T-helper 22 cell (primary cell): ENCODE measurements around the gene TRPM4.
"Not testable (repeated sequence)": the region's sequence is repeated elsewhere in the genome, so short reads cannot be mapped to it uniquely, and the experiment has no call there.

Experiments used
- DNase-seq: peaks from one replicate; pipeline ENCODE4 v3.0.0-alpha.2; 2020; ENCODE audit warnings: low read depth

The TRPM4 gene

DNA sequence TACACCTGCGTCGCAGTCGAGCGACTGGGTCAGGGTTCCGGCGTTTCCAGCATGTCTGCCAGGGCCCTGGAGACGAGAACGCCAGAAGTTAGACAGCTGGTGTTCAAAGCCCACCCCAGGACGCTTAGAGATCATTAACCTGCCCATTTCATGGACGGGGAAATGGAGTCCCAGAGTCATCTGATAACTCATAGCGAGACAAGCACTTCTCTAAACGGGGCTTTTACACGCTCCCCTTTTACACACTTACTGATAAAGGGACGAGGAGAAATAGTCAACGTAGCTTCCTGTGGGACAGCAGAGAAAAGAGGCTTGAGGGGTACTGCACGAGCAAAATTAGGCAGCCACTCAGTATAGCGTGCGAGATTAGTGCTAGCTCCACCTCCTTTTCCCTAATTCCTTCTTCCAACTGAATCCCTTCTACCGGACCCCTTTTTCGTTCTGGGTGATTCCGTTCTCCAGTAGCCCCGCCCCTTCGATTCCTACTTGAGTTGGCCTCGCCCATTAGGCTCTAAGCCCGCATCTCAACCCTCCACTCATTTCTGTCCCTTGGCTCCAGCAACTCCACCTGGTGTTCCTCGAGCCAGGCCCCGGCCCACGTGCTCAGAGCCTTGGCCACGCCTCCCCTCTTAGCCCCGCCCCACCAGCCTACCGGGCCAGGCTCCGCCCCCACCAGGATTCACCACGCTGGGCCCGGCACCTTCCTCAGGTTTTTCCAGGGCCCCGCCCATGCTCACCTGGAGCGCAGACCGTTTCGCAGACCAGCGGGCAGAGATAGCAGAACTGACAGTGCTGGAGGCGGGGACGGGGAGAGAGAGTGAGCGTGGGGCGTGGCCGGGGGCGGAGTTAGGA, 6.1 kb upstream of the TRPM4 start:
- DNase-seq: no peak

GRCh38 chr19:49152119-49152550, 5.5 kb upstream of the TRPM4 start:
- no peak for DNase-seq

DNA sequence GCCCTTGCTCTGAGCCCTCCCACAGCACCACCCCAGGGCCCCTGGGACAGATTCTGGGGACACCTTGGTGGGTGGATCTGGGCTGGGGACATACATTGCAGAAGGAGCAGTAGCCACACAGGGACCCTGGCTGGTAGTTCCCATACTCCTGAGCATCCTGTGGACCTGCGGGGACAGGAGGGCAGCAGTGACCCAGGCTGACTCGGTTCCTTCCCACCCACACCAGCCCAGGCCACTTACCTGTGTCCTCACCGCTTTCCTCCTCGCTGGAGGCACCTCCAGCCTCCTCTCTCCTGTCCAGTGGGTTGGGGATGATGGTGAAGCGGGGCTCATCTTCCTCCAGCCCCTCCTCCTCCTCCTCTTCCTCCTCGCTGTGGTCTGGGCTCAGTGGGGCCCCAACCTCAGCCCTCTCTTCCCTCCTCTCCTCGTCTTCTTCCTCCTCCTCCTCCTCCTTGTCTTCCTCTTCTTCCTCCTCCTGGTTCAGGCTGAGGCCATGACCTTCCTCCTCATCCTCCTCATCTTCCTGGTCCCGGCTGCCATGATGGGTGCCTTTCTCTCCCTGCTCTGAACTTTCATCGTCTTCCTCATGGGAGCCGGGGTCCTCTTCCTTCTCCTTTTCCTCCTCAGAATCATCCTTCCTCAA, 4.3 kb upstream of the TRPM4 start:
- no peak for DNase-seq

DNA sequence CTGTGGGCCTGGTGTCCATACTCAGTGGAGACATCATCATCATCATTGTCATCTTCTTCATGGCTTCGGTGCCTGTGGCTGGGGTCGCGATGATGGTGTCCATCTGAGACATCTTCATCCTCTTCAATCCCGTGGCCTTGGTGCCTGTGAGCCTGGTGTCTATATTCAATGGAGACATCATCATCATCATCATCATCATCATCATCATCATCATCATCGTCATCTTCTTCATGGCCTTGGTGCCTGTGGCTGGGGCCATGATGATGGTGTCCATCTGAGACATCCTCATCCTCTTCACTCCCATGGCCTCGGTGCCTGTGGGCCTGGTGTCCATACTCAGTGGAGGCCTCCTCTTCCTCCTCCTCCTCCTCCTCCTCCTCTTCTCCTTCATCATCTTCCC, 3.3 kb upstream of the TRPM4 start:
- no peak for DNase-seq

DNA sequence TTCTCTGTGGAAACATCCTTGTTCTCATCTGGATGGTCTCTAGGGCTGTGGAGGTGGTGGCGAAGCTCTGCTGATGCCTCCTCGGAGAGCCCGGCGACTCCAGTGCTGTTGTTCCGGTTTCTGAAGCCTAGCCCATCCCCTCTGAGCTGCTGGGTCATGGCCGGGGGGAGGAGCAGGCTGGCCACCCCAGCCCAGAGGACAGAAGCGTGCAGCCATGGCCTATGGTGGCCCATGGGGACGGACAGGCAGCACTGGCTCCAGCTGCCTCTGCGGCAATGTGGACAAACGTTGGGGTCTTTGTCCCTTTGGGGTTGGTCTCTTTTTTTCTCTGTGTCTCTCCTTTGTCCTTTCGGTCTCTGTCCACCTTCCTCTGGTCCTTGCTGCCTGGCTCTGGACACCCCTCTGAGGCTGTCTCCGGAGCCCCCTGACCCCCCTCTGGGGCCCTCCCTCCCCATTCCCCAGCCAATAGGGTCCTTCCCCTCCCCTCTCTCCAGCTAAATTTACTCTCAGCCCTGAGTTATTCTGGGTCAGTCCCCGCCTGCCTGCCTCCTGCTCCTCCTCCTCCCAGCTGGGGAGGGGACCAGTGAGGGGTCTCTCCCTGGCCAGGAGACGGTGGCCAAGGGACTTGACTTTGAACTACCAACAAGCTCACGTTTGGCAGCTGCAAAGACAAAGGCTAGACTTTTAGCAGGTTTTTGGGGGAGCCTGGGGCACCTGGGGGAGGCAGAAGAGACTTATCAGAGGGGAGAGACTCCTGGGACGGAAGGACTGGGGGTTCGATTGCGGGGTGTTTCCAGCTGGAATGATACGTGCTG, 2.4 kb upstream of the TRPM4 start, which contains the start of gene HRC:
TSS of gene HRC (minus strand) at position 392 of the 815 bp plus-strand sequence. CDS start at position 233, 159 bp downstream.
- no peak for DNase-seq

DNA sequence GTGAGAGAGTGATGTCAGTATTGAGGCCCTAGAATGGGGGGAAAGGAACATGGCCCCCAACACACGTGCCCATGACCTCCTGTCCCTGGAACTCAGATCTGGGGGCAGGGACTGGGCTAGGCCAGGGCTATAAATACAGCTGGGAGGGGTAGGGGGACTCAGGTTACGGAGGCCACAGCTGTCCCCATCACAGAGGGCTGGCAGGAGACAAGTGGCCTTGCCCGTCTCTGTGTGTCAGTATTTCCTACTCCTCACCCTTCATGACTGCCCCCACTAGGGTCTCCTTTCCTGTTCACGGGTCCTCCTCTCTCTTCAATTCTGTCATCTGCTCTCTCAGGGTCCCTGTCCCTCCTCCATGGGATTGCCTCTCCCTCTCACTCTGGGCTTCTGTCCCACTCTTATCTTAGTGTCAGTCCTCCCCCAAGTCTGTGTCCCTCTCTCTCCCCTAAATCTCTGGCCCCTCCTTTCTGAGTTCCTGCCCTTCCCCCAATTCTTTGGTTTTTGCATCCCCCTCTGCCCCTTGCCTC, 1.7 kb upstream of the TRPM4 start:
- no peak for DNase-seq

DNA sequence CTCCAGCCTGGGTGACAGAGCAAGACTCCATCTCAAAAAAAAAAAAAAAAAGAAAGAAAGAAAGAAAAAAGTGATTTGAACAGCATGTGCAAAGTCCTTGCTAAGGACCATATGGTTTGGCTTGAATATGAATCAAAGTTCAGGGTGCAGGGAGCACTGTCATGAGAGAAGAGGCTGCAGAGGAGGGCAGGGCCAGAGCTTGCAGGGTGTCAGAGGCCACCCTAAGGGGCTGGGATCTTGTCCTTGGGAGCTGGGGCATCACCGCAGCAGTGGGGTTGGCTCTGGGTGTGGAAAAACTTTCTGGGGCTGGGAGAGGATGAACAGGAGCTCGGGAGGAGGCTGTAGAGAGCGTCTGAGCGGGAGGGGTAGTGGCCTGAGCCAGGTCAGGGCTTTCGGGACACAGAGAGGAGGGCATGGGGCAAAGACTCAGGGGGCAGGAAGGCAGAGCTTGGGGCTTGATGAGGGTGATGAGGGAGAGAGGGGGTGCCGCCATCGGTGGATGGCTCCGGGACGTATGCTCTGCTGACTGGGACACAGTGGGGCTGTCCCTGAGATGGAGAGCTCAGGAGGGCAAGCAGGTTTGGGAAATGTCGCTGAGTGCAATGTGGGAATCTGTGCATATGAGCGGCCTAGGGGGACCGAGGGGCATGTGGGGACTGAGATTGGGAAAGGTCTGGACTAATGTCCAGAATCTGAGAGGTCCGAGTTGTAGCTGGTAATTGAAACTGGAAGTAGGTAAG, 3.0 kb downstream of the TRPM4 start:
- DNase-seq: no peak

DNA sequence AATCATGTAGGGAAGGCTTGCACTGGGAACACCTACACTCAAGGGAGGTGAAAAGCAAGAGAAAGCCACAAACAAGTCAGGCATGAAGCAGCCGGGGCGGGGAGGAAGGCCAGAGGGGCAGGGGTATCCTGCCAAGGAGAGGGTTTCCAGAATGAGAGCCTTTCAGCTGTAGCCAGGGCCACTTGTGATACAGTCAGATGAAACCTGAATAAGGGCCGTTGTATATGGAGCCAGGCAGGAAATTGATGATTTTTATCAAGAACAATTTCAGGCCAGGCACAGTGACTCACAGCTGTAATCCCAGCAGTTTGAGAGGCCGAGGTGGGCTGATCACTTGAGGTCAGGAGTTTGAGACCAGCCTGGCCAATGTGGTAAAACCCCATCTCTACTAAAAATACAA, 4.4 kb downstream of the TRPM4 start:
- no peak for DNase-seq

- DNase-seq: no peak
These were observed 7.6 kb downstream of the TRPM4 start for GRCh38 chr19:49165111-49165750.

DNA sequence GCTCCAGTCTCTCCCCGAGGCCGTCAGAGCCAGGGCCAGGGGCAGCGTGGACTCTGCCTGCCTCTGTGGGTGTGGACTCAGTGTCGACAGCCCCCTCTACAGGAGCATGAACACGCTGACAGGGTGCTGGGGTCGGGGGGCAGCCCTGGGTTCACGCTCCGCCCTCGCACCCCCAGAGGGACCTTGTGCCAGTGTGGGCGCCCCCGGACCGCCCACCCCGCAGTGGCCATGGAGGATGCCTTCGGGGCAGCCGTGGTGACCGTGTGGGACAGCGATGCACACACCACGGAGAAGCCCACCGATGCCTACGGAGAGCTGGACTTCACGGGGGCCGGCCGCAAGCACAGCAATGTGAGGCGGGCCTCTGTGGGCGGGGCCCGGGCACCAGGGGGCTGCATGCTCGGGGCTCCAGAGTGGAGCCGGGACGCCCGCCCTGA, 8.3 kb downstream of the TRPM4 start:
- DNase-seq: no peak

- no peak for DNase-seq
These were observed 10.3 kb downstream of the TRPM4 start for GRCh38 chr19:49167857-49168409.

GRCh38 chr19:49168421-49168820, 10.8 kb downstream of the TRPM4 start:
- no peak for DNase-seq

GRCh38 chr19:49173198-49173597, 15.6 kb downstream of the TRPM4 start:
- no peak for DNase-seq

DNA sequence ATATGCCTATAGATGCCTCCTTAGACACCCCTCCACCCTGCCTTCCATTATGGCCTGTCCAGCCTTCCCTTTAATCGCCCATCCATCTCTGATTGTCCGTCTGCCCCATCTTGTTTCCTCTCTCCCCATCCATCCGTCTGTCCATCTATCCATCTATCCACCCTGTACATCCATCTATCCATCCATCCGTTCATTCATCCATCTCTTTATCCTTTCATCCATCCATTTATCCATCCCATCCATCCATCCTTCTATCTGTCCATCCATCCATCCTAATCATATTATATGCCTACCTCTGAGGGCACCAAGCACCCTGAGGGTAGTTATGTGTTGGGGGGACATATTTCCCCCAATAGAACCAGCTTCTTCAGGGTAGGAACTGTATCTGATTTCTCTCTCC, 23.1 kb downstream of the TRPM4 start:
- no peak for DNase-seq

DNA sequence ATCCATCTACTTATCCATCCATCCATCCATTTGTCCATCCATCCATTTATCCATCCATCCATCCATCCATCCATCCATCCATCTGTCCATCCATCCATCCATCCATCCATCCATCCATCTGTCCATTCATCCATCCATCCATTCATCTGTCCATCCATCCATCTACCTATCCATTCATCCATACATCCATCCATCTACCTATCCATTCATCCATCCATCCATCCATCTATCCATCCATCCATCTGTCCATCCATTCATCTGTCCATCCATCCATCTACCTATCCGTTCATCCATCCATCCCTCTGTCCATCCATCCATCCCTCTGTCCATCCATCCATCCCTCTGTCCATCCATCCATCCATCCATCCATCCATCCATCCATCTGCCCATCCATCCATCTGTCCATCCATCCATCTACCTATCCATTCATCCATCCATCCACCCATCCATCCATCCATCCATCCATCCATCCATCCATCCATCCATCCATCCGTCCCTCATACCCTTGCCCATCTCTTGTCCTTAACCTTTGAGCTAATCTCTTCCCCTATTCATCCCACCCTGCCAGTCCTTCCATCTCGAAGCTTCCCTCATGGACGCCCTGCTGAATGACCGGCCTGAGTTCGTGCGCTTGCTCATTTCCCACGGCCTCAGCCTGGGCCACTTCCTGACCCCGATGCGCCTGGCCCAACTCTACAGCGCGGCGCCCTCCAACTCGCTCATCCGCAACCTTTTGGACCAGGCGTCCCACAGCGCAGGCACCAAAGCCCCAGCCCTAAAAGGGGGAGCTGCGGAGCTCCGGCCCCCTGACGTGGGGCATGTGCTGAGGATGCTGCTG, 24.6 kb downstream of the TRPM4 start:
- not testable (repeated sequence) for DNase-seq

DNA sequence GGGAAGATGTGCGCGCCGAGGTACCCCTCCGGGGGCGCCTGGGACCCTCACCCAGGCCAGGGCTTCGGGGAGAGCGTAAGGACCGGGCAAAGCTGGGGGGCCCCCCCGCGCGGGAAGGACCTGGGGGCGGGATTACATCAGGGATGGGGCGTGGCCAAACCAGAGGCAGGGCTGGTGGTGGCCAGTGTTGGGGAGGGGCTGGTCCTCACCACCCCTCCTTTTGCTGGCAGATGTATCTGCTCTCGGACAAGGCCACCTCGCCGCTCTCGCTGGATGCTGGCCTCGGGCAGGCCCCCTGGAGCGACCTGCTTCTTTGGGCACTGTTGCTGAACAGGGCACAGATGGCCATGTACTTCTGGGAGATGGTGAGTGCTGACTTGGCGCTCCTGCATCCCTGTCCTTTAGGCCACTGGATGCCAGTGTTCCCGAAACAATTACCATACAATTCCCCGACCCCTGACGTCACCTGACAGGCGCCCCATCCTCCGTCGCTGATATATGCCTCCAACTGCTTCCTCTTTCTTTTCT, 25.3 kb downstream of the TRPM4 start:
- DNase-seq: no peak

DNA sequence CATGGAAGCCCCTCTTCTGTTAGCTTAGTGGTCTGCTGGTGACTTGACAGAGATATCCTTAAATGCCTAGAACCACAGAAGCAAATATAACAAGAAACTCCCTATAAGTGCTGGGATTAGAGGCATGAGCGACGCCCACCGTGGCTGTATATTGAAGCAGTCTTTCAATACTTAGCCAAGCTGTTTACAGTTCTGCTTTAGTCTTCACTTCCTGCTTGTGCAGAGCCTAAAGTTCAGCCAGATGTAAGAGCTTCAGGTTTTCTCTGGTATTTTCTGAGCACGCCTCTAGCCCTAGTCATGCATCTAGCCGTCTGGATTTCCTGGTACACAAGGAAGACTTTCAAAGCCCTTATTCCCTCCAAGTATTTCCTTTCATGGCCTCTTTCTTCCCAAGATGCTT, 28.5 kb downstream of the TRPM4 start:
- no peak for DNase-seq

- no peak for DNase-seq
These were observed 31.1 kb downstream of the TRPM4 start for GRCh38 chr19:49188626-49189200.

GRCh38 chr19:49189259-49189658, 31.7 kb downstream of the TRPM4 start:
- no peak for DNase-seq
